Panc1 (cell line): ENCODE data around the gene ACACB. TPM values are rescaled to one million over a fixed set of nuclear protein-coding genes. Genes with fewer than 3 reads are reported as not detected.

ENCODE experiments used
- ATAC-seq: fragments of 200-7000 bp; cut with Tn5 transposase; 2 replicates; pipeline ENCODE4 v1.9.1; 2020; ENCODE audit warnings: mild to moderate bottlenecking, moderate library complexity
- BruUV-seq: library from RNA; stranded (reverse); fragments of 400-500 nt; replicated peaks from 2 replicates; lab custom pipeline; 2021; lab: Mats Ljungman, UMichigan
- CTCF ChIA-PET: fragments of 300-600 bp; sonication (Branson Sonifier 250); formaldehyde crosslinking; loops from one replicate; lab custom pipeline; 2022; ENCODE audit warnings: antibody characterized with exemption; lab: Charles Lee
- POLR2A ChIA-PET: fragments of 300-600 bp; sonication (Branson Sonifier 250); formaldehyde crosslinking; loops from one replicate; lab custom pipeline; 2022; ENCODE audit warnings: antibody characterized with exemption; lab: Charles Lee
- DNase-seq: peaks from one replicate; pipeline ENCODE4 v3.0.0-alpha.2; 2010; ENCODE audit warnings: low read depth, low spot score
- H3K27ac ChIP-seq: 2 replicates; pipeline ENCODE4 v1.5.1; 2011; ENCODE audit warnings: mild to moderate bottlenecking, low read length, inconsistent platforms
- H3K27me3 ChIP-seq: fragments of 200-500 bp; sonication (Bioruptor generic); 2 replicates; pipeline ENCODE4 v1.6.0; 2014; ENCODE audit warnings: low read length, inconsistent platforms; ENCODE audit not compliant: control insufficient read depth, insufficient read depth
- H3K36me3 ChIP-seq: fragments of 200-500 bp; sonication (Bioruptor generic); 2 replicates; pipeline ENCODE4 v1.5.1; 2014; ENCODE audit warnings: inconsistent platforms, mild to moderate bottlenecking, low read length, moderate library complexity; ENCODE audit not compliant: control insufficient read depth, insufficient read depth
- H3K4me1 ChIP-seq: 2 replicates; pipeline ENCODE4 v1.5.1; 2011; ENCODE audit warnings: inconsistent platforms, mild to moderate bottlenecking, low read length, moderate library complexity; ENCODE audit not compliant: control insufficient read depth, insufficient read depth
- H3K4me3 ChIP-seq, 2 experiments: 2 replicates each; pipeline ENCODE4 v1.5.1; 2011 to 2012; ENCODE audit warnings: low read depth in 2 of 2, low read length in 2 of 2, mild to moderate bottlenecking in 2 of 2, inconsistent platforms in 1 of 2, moderate library complexity in 1 of 2
- H3K9me3 ChIP-seq: fragments of 200-500 bp; sonication (Bioruptor generic); 2 replicates; pipeline ENCODE4 v1.5.1; 2014; ENCODE audit warnings: low read depth, mild to moderate bottlenecking, inconsistent platforms, low read length, moderate library complexity; ENCODE audit not compliant: control insufficient read depth, insufficient read depth
- POLR2AphosphoS5 ChIP-seq: IDR thresholded peaks from 2 replicates; pipeline ENCODE4 v1.6.1; 2012; ENCODE audit warnings: mild to moderate bottlenecking, low read depth, low read length, moderate library complexity
- SIN3A ChIP-seq: IDR thresholded peaks from 2 replicates; pipeline ENCODE4 v1.6.1; 2012; ENCODE audit warnings: low read depth, mild to moderate bottlenecking, low read length, moderate library complexity, borderline replicate concordance; ENCODE audit not compliant: insufficient read depth
- TCF7L2 ChIP-seq: IDR thresholded peaks from 2 replicates; pipeline ENCODE4 v1.6.1; 2011; ENCODE audit warnings: mild to moderate bottlenecking, low read depth, low read length, inconsistent platforms
- in situ Hi-C: cut with HindIII; loops from 2 replicates; pipeline ENCODE4 v1.10.0; 2016; ENCODE audit warnings: low sequenced_read_pairs, low pct_unique_long_range_greater_than_20kb
- intact Hi-C: fragments of 100-400 bp; cut with micrococcal nuclease; formaldehyde crosslinking; loops from one replicate; pipeline ENCODE4 v1.10.0; 2022; ENCODE audit not compliant: unreplicated experiment
- total RNA-seq: library from RNA; stranded (reverse); gene quantifications from one replicate; pipeline ENCODE4 v1.2.1, GENCODE V29; 2021; ENCODE audit not compliant: unreplicated experiment
- TF ChIP-seq, protein P1 (sequence below): fragments of 450-650 bp; IDR thresholded peaks from 2 replicates; pipeline ENCODE4 v1.5.1; 2017; ENCODE audit warnings: mild to moderate bottlenecking
- TF ChIP-seq, protein P2 (sequence below), 2 experiments: IDR thresholded peaks; 2 replicates each; pipeline ENCODE4 v1.6.1; 2011 to 2012; ENCODE audit warnings: low read depth in 2 of 2, control low read depth in 1 of 2, low read length in 1 of 2, mild to moderate bottlenecking in 1 of 2, moderate library complexity in 1 of 2; ENCODE audit not compliant: insufficient read depth in 1 of 2

ACACB gene
- total RNA-seq, 1 experiment from 2014 or later: 12.3 TPM

DNA sequence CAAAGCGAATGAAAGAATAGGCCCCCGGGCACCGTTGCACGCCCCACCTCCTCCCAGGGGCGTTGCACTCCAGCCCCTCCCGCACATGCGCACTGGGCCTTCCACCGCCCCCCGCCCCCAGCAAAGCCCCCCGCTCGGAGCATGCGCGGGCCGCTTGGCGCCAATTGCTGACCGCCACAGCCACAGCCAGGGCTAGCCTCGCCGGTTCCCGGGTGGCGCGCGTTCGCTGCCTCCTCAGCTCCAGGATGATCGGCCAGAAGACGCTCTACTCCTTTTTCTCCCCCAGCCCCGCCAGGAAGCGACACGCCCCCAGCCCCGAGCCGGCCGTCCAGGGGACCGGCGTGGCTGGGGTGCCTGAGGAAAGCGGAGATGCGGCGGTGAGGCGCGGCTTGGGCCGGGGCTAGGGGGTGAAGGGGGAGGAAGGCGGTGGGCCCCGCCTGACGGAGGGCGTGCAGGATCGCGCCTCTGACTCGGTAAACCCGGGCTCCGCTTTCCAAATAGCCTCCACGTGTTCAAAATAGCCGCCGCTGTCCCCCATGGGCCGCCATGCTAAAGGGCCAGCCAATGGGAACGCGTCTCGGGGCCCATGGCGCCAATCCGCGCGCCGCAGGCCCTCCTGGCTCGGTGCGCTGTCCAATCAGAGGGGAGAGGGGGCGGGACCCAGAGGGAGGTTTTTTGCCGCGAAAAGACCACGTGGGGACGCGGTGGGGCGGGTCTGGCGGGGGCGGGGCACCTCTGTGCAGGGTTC is 18.8 kb upstream of the ACACB start, which contains the start of gene UNG:
Gene UNG (plus strand): TSS at position 163 of the 748 bp plus-strand sequence. CDS start 83 bp downstream, at position 246.
- H3K27me3 ChIP-seq: no peaks in the 10 kb centered on the region
- ATAC-seq (peak; percentile 96), DNase-seq (peak; percentile 64)
- in situ Hi-C loops: no loop called here
- TF ChIP-seq, protein P1, sequence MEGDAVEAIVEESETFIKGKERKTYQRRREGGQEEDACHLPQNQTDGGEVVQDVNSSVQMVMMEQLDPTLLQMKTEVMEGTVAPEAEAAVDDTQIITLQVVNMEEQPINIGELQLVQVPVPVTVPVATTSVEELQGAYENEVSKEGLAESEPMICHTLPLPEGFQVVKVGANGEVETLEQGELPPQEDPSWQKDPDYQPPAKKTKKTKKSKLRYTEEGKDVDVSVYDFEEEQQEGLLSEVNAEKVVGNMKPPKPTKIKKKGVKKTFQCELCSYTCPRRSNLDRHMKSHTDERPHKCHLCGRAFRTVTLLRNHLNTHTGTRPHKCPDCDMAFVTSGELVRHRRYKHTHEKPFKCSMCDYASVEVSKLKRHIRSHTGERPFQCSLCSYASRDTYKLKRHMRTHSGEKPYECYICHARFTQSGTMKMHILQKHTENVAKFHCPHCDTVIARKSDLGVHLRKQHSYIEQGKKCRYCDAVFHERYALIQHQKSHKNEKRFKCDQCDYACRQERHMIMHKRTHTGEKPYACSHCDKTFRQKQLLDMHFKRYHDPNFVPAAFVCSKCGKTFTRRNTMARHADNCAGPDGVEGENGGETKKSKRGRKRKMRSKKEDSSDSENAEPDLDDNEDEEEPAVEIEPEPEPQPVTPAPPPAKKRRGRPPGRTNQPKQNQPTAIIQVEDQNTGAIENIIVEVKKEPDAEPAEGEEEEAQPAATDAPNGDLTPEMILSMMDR: no peak
- TF ChIP-seq POLR2AphosphoS5: peak; percentile 59; the same call in 1 of the 2 replicates
- TF ChIP-seq TCF7L2: no peak
- peak; percentile 96 for TF ChIP-seq SIN3A
- intact Hi-C loops: loop anchor here (10.0 kb wide), 2 partner anchors 143 to 243 kb away; partner anchors contain the start of gene SSH1
- CTCF ChIA-PET: interaction anchor here (0.6 to 1.4 kb wide), 2 partner anchors 14 to 380 kb away, joined by 3 to 6 read pairs; no protein-coding TSS in a partner anchor
- peak within 1 kb of the TSS; percentile 78 to 84 for H3K4me3 ChIP-seq
- peak within 1 kb of the TSS; percentile 86 for H3K27ac ChIP-seq
- no TSS peak for BruUV-seq
- peaks cover 10% of the 10 kb centered on the region for H3K4me1 ChIP-seq
- POLR2A ChIA-PET: no interaction called here
- H3K9me3 ChIP-seq: no peaks in the 10 kb centered on the region
- H3K36me3 ChIP-seq: peaks cover 5% of the 10 kb centered on the region; the same call in 1 of the 2 replicates

DNA sequence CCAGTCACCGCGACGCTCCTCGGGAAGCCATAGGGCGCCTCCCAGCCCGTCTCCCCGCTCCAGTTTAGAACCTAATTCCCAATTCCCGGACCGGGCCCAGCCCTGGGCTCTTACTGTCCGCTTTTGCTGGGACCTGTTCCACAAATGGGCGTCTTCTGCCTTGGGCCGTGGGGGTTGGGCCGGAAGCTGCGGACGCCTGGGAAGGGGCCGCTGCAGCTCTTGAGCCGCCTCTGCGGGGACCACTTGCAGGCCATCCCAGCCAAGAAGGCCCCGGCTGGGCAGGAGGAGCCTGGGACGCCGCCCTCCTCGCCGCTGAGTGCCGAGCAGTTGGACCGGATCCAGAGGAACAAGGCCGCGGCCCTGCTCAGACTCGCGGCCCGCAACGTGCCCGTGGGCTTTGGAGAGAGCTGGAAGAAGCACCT is 18.2 kb upstream of the ACACB start:
- ATAC-seq (peak; percentile 39), DNase-seq (no peak)
- TF ChIP-seq TCF7L2 (no peak), SIN3A (peak; percentile 67; the same call in 1 of the 2 replicates)
- TF ChIP-seq, protein P2, sequence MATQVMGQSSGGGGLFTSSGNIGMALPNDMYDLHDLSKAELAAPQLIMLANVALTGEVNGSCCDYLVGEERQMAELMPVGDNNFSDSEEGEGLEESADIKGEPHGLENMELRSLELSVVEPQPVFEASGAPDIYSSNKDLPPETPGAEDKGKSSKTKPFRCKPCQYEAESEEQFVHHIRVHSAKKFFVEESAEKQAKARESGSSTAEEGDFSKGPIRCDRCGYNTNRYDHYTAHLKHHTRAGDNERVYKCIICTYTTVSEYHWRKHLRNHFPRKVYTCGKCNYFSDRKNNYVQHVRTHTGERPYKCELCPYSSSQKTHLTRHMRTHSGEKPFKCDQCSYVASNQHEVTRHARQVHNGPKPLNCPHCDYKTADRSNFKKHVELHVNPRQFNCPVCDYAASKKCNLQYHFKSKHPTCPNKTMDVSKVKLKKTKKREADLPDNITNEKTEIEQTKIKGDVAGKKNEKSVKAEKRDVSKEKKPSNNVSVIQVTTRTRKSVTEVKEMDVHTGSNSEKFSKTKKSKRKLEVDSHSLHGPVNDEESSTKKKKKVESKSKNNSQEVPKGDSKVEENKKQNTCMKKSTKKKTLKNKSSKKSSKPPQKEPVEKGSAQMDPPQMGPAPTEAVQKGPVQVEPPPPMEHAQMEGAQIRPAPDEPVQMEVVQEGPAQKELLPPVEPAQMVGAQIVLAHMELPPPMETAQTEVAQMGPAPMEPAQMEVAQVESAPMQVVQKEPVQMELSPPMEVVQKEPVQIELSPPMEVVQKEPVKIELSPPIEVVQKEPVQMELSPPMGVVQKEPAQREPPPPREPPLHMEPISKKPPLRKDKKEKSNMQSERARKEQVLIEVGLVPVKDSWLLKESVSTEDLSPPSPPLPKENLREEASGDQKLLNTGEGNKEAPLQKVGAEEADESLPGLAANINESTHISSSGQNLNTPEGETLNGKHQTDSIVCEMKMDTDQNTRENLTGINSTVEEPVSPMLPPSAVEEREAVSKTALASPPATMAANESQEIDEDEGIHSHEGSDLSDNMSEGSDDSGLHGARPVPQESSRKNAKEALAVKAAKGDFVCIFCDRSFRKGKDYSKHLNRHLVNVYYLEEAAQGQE (IDR thresholded peaks at IDR 0.05; ENCODE audit: insufficient read depth in 1 of 2, low read depth in 2 of 2, low read length in 1 of 2): no peak
- TF ChIP-seq, protein P1: no peak
- Histone ChIP-seq H3K4me3 (peak overlapping the region; percentile 78 to 84), H3K9me3 (no peaks in the 10 kb centered on the region), H3K27me3 (no peaks in the 10 kb centered on the region), H3K27ac (peak overlapping the region; percentile 86), H3K4me1 (peaks cover 7% of the 10 kb centered on the region), H3K36me3 (peaks cover 5% of the 10 kb centered on the region)
- ChIA-PET CTCF (interaction anchor here (1.4 kb wide), 1 partner anchor 13 kb away, joined by 3 read pairs; no protein-coding TSS in a partner anchor), POLR2A (no interaction called here)
- in situ Hi-C loops: no loop called here
- BruUV-seq: no TSS peak
- intact Hi-C loops: loop anchor here (10.0 kb wide), 2 partner anchors 143 to 243 kb away; partner anchors contain the start of gene SSH1
